ENCODE measurements around the gene CGB1. TPM values are rescaled to one million over a fixed set of nuclear protein-coding genes. Genes with fewer than 3 reads are reported as not detected.

Gene CGB1
- total and polyA plus RNA-seq, 2 of the 8 experiments (the other 6 are each of a cell fraction or from before 2014, with no cell fraction given) = not detected

DNA sequence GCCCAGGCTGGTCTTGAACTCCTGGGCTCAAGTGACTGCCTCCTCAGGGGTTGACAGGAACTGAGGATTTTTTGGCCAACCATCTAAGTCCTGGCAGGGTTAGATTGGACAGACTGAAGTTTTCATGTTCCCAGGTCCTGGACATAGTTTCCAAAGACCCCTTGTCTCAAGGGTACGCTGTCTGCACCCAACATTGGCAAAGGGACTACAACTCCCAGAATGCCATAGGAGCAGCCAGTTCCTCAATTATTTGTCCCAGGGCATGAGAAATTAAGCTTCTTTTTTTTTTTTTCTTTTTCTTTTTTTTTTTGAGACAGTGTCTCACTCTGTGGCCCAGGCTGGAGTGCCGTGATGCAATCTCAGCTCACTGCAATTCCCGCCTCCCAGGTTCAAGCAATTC lies 50.5 kb downstream of the CGB1 start:
- Histone ChIP-seq H2BK5ac (ENCODE audit: low read depth, low read length) (no peak overlapping the region), H2BK12ac (ENCODE audit: low read depth, low read length) (no peak overlapping the region), H3K27ac (ENCODE audit: low read depth, low read length) (no peak overlapping the region), H2AK5ac (ENCODE audit: low read depth, low read length) (no peak overlapping the region), H3K27me3 (replicated peaks in 1 of 4; ENCODE audit: control insufficient read depth in 3 of 4, extremely low read depth in 1 of 4, insufficient read depth in 3 of 4, low read length in 3 of 4) (no peaks in the 10 kb centered on the region), H3K79me1 (ENCODE audit: low read depth, low read length) (peaks cover 3% of the 10 kb centered on the region), H3K9me3 (ENCODE audit: insufficient read depth in 2 of 2, low read depth in 1 of 2, low read length in 1 of 2) (no peaks in the 10 kb centered on the region), H4K5ac (ENCODE audit: insufficient read length, low read depth, low read length) (no peak overlapping the region), H3K4ac (replicated peaks; ENCODE audit: insufficient read length, low read depth, low read length) (no peak overlapping the region), H2BK120ac (replicated peaks; ENCODE audit: low read depth, low read length) (no peak overlapping the region), H3K56ac (replicated peaks; ENCODE audit: insufficient read length, low read depth, low read length) (no peak overlapping the region), H3K9ac (replicated peaks in 1 of 4; ENCODE audit: extremely low read depth in 1 of 4, low read depth in 3 of 4, low read length in 3 of 4) (no peak overlapping the region), H3K23ac (ENCODE audit: insufficient read length) (no peak overlapping the region), H2BK15ac (ENCODE audit: low read length) (no peak overlapping the region), H3K14ac (ENCODE audit: insufficient read length) (no peak overlapping the region), H3K4me1 (replicated peaks in 1 of 4; ENCODE audit: control insufficient read depth in 3 of 4, insufficient read depth in 4 of 4, low read length in 3 of 4) (no peaks in the 10 kb centered on the region), H4K91ac (replicated peaks; ENCODE audit: insufficient read length, low read length) (no peak overlapping the region), H3K23me2 (ENCODE audit: low read depth, low read length) (no peaks in the 10 kb centered on the region), H3K4me2 (ENCODE audit: insufficient read depth in 1 of 2, low read depth in 2 of 2, low read length in 2 of 2) (no peak overlapping the region), H3K79me2 (ENCODE audit: control insufficient read depth in 1 of 2, insufficient read depth in 2 of 2, low read length in 2 of 2) (no peaks in the 10 kb centered on the region), H2AFZ (ENCODE audit: low read length) (no peak overlapping the region), H3K4me3 (ENCODE audit: extremely low read depth in 1 of 4, insufficient read depth in 2 of 4, low read depth in 3 of 4, low read length in 4 of 4) (no peak overlapping the region), H3K36me3 (ENCODE audit: control insufficient read depth in 2 of 4, insufficient read depth in 4 of 4, low read length in 3 of 4) (peaks cover 3 to 42% (median 10%) of the 10 kb centered on the region in 4 experiments; a peak in 5 of 8 replicates), H4K20me1 (replicated peaks in 1 of 2; ENCODE audit: control insufficient read depth in 1 of 2, insufficient read depth in 2 of 2, low read length in 2 of 2) (peaks cover 0 to 7% of the 10 kb centered on the region in 2 experiments), H3K18ac (ENCODE audit: extremely low read depth, low read length) (no peak overlapping the region), H2BK20ac (ENCODE audit: low read length) (no peak overlapping the region), H4K8ac (ENCODE audit: extremely low read depth, insufficient read depth, low read length) (no peak overlapping the region)
- 100% methylated on average over 2 of the region's 3 CpGs; no CpG with 5 or more reads in 1 of the 2 experiments for WGBS, 2 experiments (ENCODE audit: extremely low coverage in 1 of 2, insufficient coverage in 1 of 2, insufficient read length in 1 of 2, insufficient replicate concordance in 2 of 2, low coverage in 1 of 2, low lambda C conversion rate in 2 of 2, missing lambda C conversion rate in 1 of 2)
- FAIRE-seq = no peak
- ChIA-PET CTCF (ENCODE audit: partially characterized antibody) (interaction anchor here (0.9 to 1.9 kb wide), 6 partner anchors 10 to 198 kb away, joined by 3 to 12 read pairs (median 5); no protein-coding TSS in a partner anchor), POLR2A (ENCODE audit: partially characterized antibody) (interaction anchor here (0.8 to 1.7 kb wide), 4 partner anchors 11 to 114 kb away, joined by 4 to 5 read pairs (median 4); partner anchors contain the start of genes FTL and PPP1R15A)
- DNase-seq (ENCODE audit: low read depth in 1 of 2, low spot score in 2 of 2) = no peak
- TF ChIP-seq SAP30 (IDR thresholded peaks at IDR 0.05; ENCODE audit: insufficient read depth, insufficient replicate concordance, low read length) (no peak), KDM1A (IDR thresholded peaks at IDR 0.05; ENCODE audit: borderline replicate concordance, low read length) (no peak), RNF2 (IDR thresholded peaks at IDR 0.05; ENCODE audit: borderline replicate concordance, low read depth, low read length, missing control alignments, poor library complexity, severe bottlenecking) (no peak), SIX5 (IDR thresholded peaks at IDR 0.05; ENCODE audit: low read depth, low read length) (0 out of 2 replicates have a peak, but pooled peaks have one; percentile 20)

Data from H1 (cell line).